Calu3 (cell line): Measurements from ENCODE around the gene PIK3C2G. TPM values are rescaled to one million over a fixed set of nuclear protein-coding genes. Genes with fewer than 3 reads are reported as not detected.

ENCODE experiments used
- BruUV-seq: library from RNA; stranded (reverse); fragments of 400-500 nt; replicated peaks from 2 replicates; lab custom pipeline; 2021; lab: Mats Ljungman, UMichigan
- CTCF ChIA-PET: fragments of 300-600 bp; sonication (Branson Sonifier 250); formaldehyde crosslinking; loops from one replicate; lab custom pipeline; 2022; ENCODE audit warnings: antibody characterized with exemption; lab: Charles Lee
- DNase-seq: peaks from one replicate; pipeline ENCODE4 v3.0.0; 2022
- H3K27ac Mint-ChIP-seq: one replicate; pipeline ENCODE4 v1.8.0; 2022; ENCODE audit warnings: mixed read lengths; ENCODE audit not compliant: unreplicated experiment
- H3K27me3 Mint-ChIP-seq: one replicate; pipeline ENCODE4 v1.8.0; 2022; ENCODE audit warnings: mixed read lengths; ENCODE audit not compliant: unreplicated experiment
- H3K36me3 Mint-ChIP-seq: one replicate; pipeline ENCODE4 v1.8.0; 2022; ENCODE audit warnings: mild to moderate bottlenecking, moderate library complexity, mixed read lengths; ENCODE audit not compliant: insufficient read depth, unreplicated experiment
- H3K4me1 Mint-ChIP-seq: one replicate; pipeline ENCODE4 v1.8.0; 2022; ENCODE audit warnings: mild to moderate bottlenecking, low read depth, mixed read lengths; ENCODE audit not compliant: unreplicated experiment
- H3K4me3 Mint-ChIP-seq: one replicate; pipeline ENCODE4 v1.8.0; 2022; ENCODE audit warnings: mild to moderate bottlenecking, low read depth, moderate library complexity, mixed read lengths; ENCODE audit not compliant: unreplicated experiment
- H3K9me3 Mint-ChIP-seq: one replicate; pipeline ENCODE4 v1.8.0; 2022; ENCODE audit warnings: low read depth, mixed read lengths; ENCODE audit not compliant: unreplicated experiment
- CTCF ChIP-seq: fragments of 200-600 bp; IDR thresholded peaks from one replicate; pipeline ENCODE4 v1.8.0; 2022; ENCODE audit warnings: antibody characterized with exemption; ENCODE audit not compliant: unreplicated experiment
- intact Hi-C: fragments of 100-400 bp; cut with micrococcal nuclease; formaldehyde crosslinking; loops from one replicate; pipeline ENCODE4 v1.10.0; 2022; ENCODE audit not compliant: unreplicated experiment
- total RNA-seq: library from RNA; stranded (reverse); gene quantifications from 2 replicates; pipeline ENCODE4 v1.2.3, GENCODE V29; 2022

Gene PIK3C2G
- total RNA-seq, 1 experiment from 2014 or later: 24.0 TPM

- BruUV-seq: no TSS peak
- Mint-ChIP-seq H3K4me3 (no peak overlapping the region), H3K4me1 (no peaks in the 10 kb centered on the region), H3K9me3 (no peaks in the 10 kb centered on the region), H3K36me3 (peaks cover 12% of the 10 kb centered on the region), H3K27me3 (no peaks in the 10 kb centered on the region), H3K27ac (no peak overlapping the region)
- CTCF ChIA-PET: no interaction called here
- no peak for DNase-seq
- intact Hi-C loops: no loop called here
- no peak for TF ChIP-seq CTCF
Measured at GRCh38 chr12:18368594-18368993, 107.3 kb downstream of the PIK3C2G start.

GRCh38 chr12:18373181-18373580 lies 111.9 kb downstream of the PIK3C2G start:
- peaks cover 15% of the 10 kb centered on the region for H3K36me3 Mint-ChIP-seq
- H3K4me3 Mint-ChIP-seq: no peak overlapping the region
- no TSS peak for BruUV-seq
- H3K27ac Mint-ChIP-seq: no peak overlapping the region
- H3K9me3 Mint-ChIP-seq: peaks cover 9% of the 10 kb centered on the region
- no peaks in the 10 kb centered on the region for H3K27me3 Mint-ChIP-seq
- no peak for DNase-seq
- CTCF ChIA-PET: no interaction called here
- TF ChIP-seq CTCF: no peak
- intact Hi-C loops: no loop called here
- H3K4me1 Mint-ChIP-seq: no peaks in the 10 kb centered on the region

- Mint-ChIP-seq H3K9me3 (peaks cover 9% of the 10 kb centered on the region), H3K4me3 (no peak overlapping the region), H3K27ac (no peak overlapping the region), H3K36me3 (peaks cover 15% of the 10 kb centered on the region), H3K4me1 (no peaks in the 10 kb centered on the region), H3K27me3 (no peaks in the 10 kb centered on the region)
- no TSS peak for BruUV-seq
- CTCF ChIA-PET: no interaction called here
- DNase-seq: no peak
- intact Hi-C loops: no loop called here
- no peak for TF ChIP-seq CTCF
Measured at GRCh38 chr12:18375131-18375530, 113.8 kb downstream of the PIK3C2G start.

- Mint-ChIP-seq H3K27ac (no peak overlapping the region), H3K9me3 (peaks cover 9% of the 10 kb centered on the region), H3K4me3 (no peak overlapping the region), H3K4me1 (no peaks in the 10 kb centered on the region), H3K36me3 (peaks cover 15% of the 10 kb centered on the region), H3K27me3 (no peaks in the 10 kb centered on the region)
- intact Hi-C loops: no loop called here
- CTCF ChIA-PET: no interaction called here
- DNase-seq: no peak
- TF ChIP-seq CTCF: no peak
- BruUV-seq: no TSS peak
Measured at GRCh38 chr12:18375583-18375982, 114.3 kb downstream of the PIK3C2G start.
